DND-41 (cell line): ENCODE results near the gene THYN1.

Experiments
- ATAC-seq: fragments of 200-7000 bp; cut with Tn5 transposase; 3 replicates; pipeline ENCODE4 v1.9.1; 2021; ENCODE audit warnings: low read depth; ENCODE audit not compliant: insufficient read depth
- DNase-seq: peaks from one replicate; pipeline ENCODE4 v3.0.0-alpha.2; 2020
- H2AFZ ChIP-seq: 2 replicates; pipeline ENCODE4 v1.6.0; 2012; ENCODE audit warnings: low read depth, low read length
- H3K27ac ChIP-seq: 2 replicates; pipeline ENCODE4 v1.5.1; 2012; ENCODE audit warnings: low read length, inconsistent platforms
- H3K27me3 ChIP-seq: fragments of 200-600 bp; sonication (generic); 2 replicates; pipeline ENCODE4 v1.6.0; 2012; ENCODE audit warnings: low read length, mild to moderate bottlenecking, inconsistent platforms; ENCODE audit not compliant: insufficient read depth, poor library complexity
- H3K36me3 ChIP-seq: 2 replicates; pipeline ENCODE4 v1.5.1; 2012; ENCODE audit warnings: low read length, inconsistent platforms; ENCODE audit not compliant: insufficient read depth
- H3K4me1 ChIP-seq: 2 replicates; pipeline ENCODE4 v1.5.1; 2012; ENCODE audit warnings: mild to moderate bottlenecking, low read length; ENCODE audit not compliant: insufficient read depth
- H3K4me2 ChIP-seq: 2 replicates; pipeline ENCODE4 v1.6.0; 2012; ENCODE audit warnings: mild to moderate bottlenecking, moderate library complexity, low read length, inconsistent platforms; ENCODE audit not compliant: insufficient read depth
- H3K4me3 ChIP-seq, 2 experiments: fragments of 200-600 bp in 1 of 2; shearing (Covaris generic) in 1 of 2; 2 replicates each; pipeline ENCODE4 v1.5.1; 2012 to 2016; ENCODE audit warnings: inconsistent platforms in 2 of 2, low read length in 2 of 2, mild to moderate bottlenecking in 2 of 2, low read depth in 1 of 2, moderate library complexity in 1 of 2
- H3K79me2 ChIP-seq: 2 replicates; pipeline ENCODE4 v1.6.0; 2012; ENCODE audit warnings: low read length, inconsistent platforms; ENCODE audit not compliant: insufficient read depth
- H3K9ac ChIP-seq: 2 replicates; pipeline ENCODE4 v1.6.0; 2012; ENCODE audit warnings: low read depth, mild to moderate bottlenecking, inconsistent platforms, low read length, moderate library complexity
- H3K9me3 ChIP-seq: 2 replicates; pipeline ENCODE4 v1.5.1; 2012; ENCODE audit warnings: low read length, moderate library complexity, mild to moderate bottlenecking, inconsistent platforms; ENCODE audit not compliant: insufficient read depth, severe bottlenecking
- H4K20me1 ChIP-seq: 2 replicates; pipeline ENCODE4 v1.6.0; 2012; ENCODE audit warnings: low read length; ENCODE audit not compliant: insufficient read depth
- CTCF ChIP-seq: IDR thresholded peaks from 2 replicates; pipeline ENCODE4 v1.5.1; 2012; ENCODE audit warnings: borderline replicate concordance, low read length, moderate library complexity, mild to moderate bottlenecking; ENCODE audit not compliant: poor library complexity, severe bottlenecking; ENCODE audit errors: extremely low read depth
- EZH2 ChIP-seq: IDR thresholded peaks from 3 replicates; pipeline ENCODE4 v1.6.1; 2012; ENCODE audit warnings: borderline replicate concordance, low read depth, mild to moderate bottlenecking, moderate library complexity, low read length, inconsistent platforms; ENCODE audit not compliant: severe bottlenecking

The THYN1 gene

DNA sequence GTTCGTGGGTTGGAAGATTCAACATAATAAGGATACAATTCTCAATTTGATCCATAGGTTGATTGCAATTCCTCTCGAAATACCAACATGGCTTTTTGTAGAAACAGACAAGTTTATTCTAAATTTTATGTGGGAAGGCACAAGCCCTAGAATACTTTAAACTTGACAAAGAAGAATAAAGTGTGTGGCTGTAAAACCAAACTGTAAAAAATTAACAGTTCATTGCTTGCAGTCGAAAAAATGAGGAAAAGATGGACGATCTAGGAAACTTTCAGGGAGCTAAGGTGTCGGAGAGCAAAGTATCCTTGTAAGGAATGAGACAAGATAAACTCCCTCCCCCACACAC is 22.0 kb upstream of the THYN1 start:
- Histone ChIP-seq H3K4me3 (peak overlapping the region; percentile 67 to 74), H3K9ac (peak overlapping the region; percentile 72), H3K4me1 (peaks cover 58% of the 10 kb centered on the region), H4K20me1 (no peaks in the 10 kb centered on the region), H3K27ac (peak overlapping the region; percentile 88), H2AFZ (peak overlapping the region; percentile 86), H3K4me2 (peak overlapping the region; percentile 92), H3K79me2 (peaks cover 51% of the 10 kb centered on the region), H3K27me3 (no peaks in the 10 kb centered on the region), H3K9me3 (no peaks in the 10 kb centered on the region), H3K36me3 (no peaks in the 10 kb centered on the region)
- DNase-seq (no peak), ATAC-seq (no peak)
- TF ChIP-seq EZH2, result no peak
- no peak for TF ChIP-seq CTCF

DNA sequence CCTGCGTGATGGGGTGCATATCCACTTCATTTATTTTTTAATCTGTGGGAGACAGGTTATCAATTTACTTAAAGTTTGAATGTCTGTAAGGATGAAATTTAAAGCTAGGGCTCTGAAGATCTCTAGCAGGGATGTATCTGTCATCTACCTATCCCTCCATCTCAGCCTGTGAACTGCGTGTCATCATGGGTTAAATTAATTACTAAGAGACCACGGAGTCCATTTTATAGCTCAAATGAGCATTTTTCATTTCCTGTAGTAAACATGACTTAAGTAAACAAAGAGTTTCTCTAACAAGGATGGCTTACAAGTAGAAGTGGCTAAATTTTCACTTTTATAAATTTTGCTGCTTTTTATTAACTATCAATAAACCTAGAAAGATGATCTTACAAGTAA is 20.2 kb upstream of the THYN1 start:
- no peaks in the 10 kb centered on the region for H3K27me3 ChIP-seq
- H3K4me2 ChIP-seq, result peak overlapping the region; percentile 92
- ATAC-seq, result no peak

GRCh38 chr11:134272381-134273316 is 19.5 kb upstream of the THYN1 start:
- Histone ChIP-seq H3K9me3 (no peaks in the 10 kb centered on the region), H3K27ac (peak overlapping the region; percentile 88), H2AFZ (no peak overlapping the region), H3K4me1 (peaks cover 70% of the 10 kb centered on the region), H3K9ac (peak overlapping the region; percentile 72), H3K4me3 (peak overlapping the region in 1 of 2 experiments; percentile 74; a peak in 2 of 4 replicates), H3K36me3 (no peaks in the 10 kb centered on the region), H3K27me3 (no peaks in the 10 kb centered on the region), H3K4me2 (peak overlapping the region; percentile 92), H3K79me2 (peaks cover 70% of the 10 kb centered on the region), H4K20me1 (no peaks in the 10 kb centered on the region)
- ATAC-seq (no peak), DNase-seq (no peak)
- TF ChIP-seq EZH2 (no peak), CTCF (no peak)

More for the DNA sequence above, 20.2 kb upstream of the THYN1 start:
- no peak overlapping the region for H2AFZ ChIP-seq
- H3K4me3 ChIP-seq, result peak overlapping the region in 1 of 2 experiments; percentile 74; a peak in 2 of 4 replicates
- no peak for TF ChIP-seq CTCF
- no peak for DNase-seq
- no peaks in the 10 kb centered on the region for H4K20me1 ChIP-seq
- peak overlapping the region; percentile 72 for H3K9ac ChIP-seq
- H3K9me3 ChIP-seq, result no peaks in the 10 kb centered on the region
- H3K4me1 ChIP-seq, result peaks cover 70% of the 10 kb centered on the region
- peak overlapping the region; percentile 88 for H3K27ac ChIP-seq
- peaks cover 65% of the 10 kb centered on the region for H3K79me2 ChIP-seq
- H3K36me3 ChIP-seq, result no peaks in the 10 kb centered on the region
